GM06990 (cell line): ENCODE results near the gene KDELR1.

ENCODE experiments used
- DNase-seq: peaks from one replicate; pipeline ENCODE4 v3.0.0-alpha.2; 2011; ENCODE audit not compliant: insufficient read length; ENCODE audit errors: extremely low read depth
- H3K27me3 ChIP-seq: replicated peaks from 2 replicates; pipeline ENCODE4 v1.6.0; 2011; ENCODE audit warnings: low read length; ENCODE audit not compliant: control insufficient read depth, insufficient read depth
- H3K36me3 ChIP-seq: 2 replicates; pipeline ENCODE4 v1.5.1; 2011; ENCODE audit warnings: low read length; ENCODE audit not compliant: control insufficient read depth, insufficient read depth
- H3K4me3 ChIP-seq: replicated peaks from 2 replicates; pipeline ENCODE4 v1.5.1; 2011; ENCODE audit warnings: low read depth, mild to moderate bottlenecking, control low read depth, low read length
- CTCF ChIP-seq: IDR thresholded peaks from 2 replicates; pipeline ENCODE4 v1.5.1; 2011; ENCODE audit warnings: low read length, control low read depth, mild to moderate bottlenecking, inconsistent platforms; ENCODE audit not compliant: insufficient read depth, poor library complexity, severe bottlenecking

The KDELR1 gene

GRCh38 chr19:48367855-48368254 lies 23.5 kb downstream of the KDELR1 start:
- Histone ChIP-seq H3K4me3 (no peak overlapping the region), H3K27me3 (no peaks in the 10 kb centered on the region), H3K36me3 (no peaks in the 10 kb centered on the region)
- DNase-seq = no peak
- TF ChIP-seq CTCF = no peak

- Histone ChIP-seq H3K4me3 (no peak overlapping the region), H3K36me3 (no peaks in the 10 kb centered on the region), H3K27me3 (no peaks in the 10 kb centered on the region)
- DNase-seq = no peak
- no peak for TF ChIP-seq CTCF
Observed at GRCh38 chr19:48365602-48366001, 25.7 kb downstream of the KDELR1 start.

- H3K36me3 ChIP-seq = no peaks in the 10 kb centered on the region
- peak overlapping the region; percentile 61 for H3K4me3 ChIP-seq
- TF ChIP-seq CTCF = no peak
- no peaks in the 10 kb centered on the region for H3K27me3 ChIP-seq
- DNase-seq = no peak
Observed at GRCh38 chr19:48364598-48365348, 26.6 kb downstream of the KDELR1 start.

DNA sequence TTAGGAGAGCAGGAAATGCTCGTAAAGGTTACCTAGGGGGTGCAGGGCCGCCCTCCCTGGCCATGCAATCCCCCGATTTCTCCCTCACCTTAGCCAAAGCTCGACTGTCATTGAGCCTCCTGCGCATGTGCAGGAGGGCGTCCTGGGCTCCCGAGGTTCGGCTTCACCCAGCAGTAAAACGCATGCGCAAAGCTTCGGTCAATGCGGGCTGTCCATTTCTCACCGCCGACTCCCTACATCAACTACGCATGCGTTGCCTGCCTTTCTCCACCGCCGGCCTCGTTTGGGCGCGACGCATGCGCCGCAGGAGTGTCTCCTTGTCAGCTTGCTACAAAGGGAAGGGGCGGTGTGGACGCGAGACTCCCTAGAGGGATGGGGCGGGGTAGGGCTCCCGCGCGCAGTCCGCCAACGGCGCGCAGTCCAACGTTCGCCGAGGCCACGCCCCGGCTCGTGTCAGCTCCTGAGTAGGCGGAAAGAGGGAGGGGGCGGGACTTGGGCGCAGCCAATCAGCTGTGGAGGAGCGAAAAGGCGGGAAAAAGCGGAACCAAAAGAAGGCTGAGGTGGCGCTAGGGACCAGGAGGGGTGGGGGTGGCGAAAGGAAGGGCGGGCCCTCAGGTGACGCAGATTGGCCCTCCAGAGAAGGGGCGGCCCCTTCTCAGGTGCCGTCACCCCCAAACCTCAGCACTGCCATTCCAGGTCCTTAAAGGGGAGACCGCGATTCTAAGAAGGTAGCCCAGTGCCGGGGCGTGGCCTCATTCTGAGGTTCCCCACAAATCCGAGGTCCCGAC lies 27.3 kb downstream of the KDELR1 start, which contains the start of the genes SYNGR4 and TMEM143:
Gene SYNGR4 (plus strand): TSS at position 558 of the 788 bp plus-strand sequence. CDS start 1,476 bp downstream, outside the sequence.
Gene TMEM143 (minus strand): TSS at position 131 of the 788 bp plus-strand sequence. CDS start 20 bp downstream, at position 111.
- peak; percentile 100 for DNase-seq
- H3K27me3 ChIP-seq = no peaks in the 10 kb centered on the region
- TF ChIP-seq CTCF = no peak
- no peaks in the 10 kb centered on the region for H3K36me3 ChIP-seq
- H3K4me3 ChIP-seq = peak within 1 kb of the TSS; percentile 70

GRCh38 chr19:48363500-48363809 lies 27.9 kb downstream of the KDELR1 start:
- no peak for TF ChIP-seq CTCF
- peak overlapping the region; percentile 70 for H3K4me3 ChIP-seq
- H3K36me3 ChIP-seq = no peaks in the 10 kb centered on the region
- no peak for DNase-seq
- no peaks in the 10 kb centered on the region for H3K27me3 ChIP-seq
